GM12875 (cell line): ENCODE results near the gene ATF1.
"Not testable (repeated sequence)": the region's sequence is repeated elsewhere in the genome, so short reads cannot be mapped to it uniquely, and the experiment has no call there.

Experiments
- H3K4me3 ChIP-seq: one replicate; pipeline ENCODE4 v1.5.1; 2011; ENCODE audit warnings: low read depth, low read length, control low read depth
- CTCF ChIP-seq: IDR thresholded peaks from 2 replicates; pipeline ENCODE4 v1.5.1; 2011; ENCODE audit warnings: low read depth, mild to moderate bottlenecking, control low read depth, inconsistent platforms, low read length, moderate library complexity, borderline replicate concordance; ENCODE audit not compliant: insufficient read depth

The ATF1 gene

DNA sequence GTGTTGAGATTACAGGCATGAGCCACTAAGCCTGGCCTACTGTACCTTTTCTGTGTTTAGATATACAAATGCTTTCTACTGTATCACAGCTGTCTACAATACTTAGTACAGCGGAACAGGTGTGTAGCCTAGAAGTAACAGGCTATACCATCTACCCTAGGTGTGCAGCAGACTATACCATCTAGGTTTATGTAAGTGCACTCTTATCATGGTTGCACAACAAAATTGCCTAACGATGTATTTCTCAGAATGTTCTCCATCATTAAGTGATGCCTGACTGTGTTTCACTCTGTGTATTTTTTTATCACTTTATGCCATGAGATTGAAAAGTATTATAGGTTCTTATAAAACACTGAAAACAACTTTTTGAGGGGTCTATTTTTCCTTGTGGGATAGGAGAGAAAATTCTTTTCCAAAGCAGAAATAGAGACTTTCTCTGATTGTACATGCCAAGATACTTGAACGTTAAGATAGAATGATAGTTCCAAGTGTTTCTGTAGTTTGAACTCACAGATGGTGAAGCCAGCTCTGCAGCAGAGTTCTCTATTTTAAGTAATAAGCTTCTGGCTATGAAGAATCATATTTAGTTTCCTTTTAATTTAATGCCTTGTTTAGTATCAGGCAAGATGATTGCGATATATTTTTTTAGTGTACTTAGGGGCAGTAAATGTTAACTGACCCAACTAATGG is 95.9 kb downstream of the ATF1 start:
- H3K4me3 ChIP-seq = no peak overlapping the region
- TF ChIP-seq CTCF = no peak

DNA sequence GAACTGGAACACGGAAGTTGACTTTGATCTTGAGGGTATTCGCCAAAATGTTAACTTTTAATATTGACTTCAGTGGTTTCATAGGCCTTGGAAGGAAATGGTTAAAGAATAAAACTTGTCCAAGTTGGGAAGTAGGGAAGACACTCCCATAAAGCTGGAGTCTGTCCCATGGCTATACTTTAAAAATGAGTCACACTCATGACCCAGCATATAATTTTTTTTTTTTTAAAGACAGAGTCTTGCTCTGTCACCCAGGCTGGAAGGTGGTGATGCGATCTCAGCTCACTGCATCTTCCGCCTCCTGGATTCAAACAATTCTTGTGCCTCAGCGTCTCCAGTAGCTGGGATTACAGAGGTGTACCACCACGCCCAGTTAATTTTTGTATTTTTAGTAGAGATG is 98.4 kb downstream of the ATF1 start:
- no peak overlapping the region for H3K4me3 ChIP-seq
- TF ChIP-seq CTCF = no peak

DNA sequence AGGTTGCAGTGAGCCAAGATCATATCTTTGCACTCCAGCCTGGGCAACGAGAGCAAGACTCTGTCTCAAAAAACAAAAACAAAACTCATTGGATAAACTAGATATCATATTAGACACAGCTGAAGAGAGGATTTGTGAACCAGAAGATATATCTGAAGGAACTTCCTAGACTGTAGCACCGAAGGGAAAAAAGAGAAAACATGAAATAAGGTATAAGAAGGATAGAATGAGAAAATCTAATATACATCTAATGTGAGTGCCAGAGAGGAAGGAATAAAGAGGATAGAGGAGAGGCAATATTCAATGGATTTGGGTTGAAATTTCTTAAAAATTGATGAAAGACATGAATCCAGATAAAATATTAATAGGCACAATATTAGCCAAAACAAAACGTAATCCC is 101.4 kb downstream of the ATF1 start:
- no peak overlapping the region for H3K4me3 ChIP-seq
- no peak for TF ChIP-seq CTCF

- H3K4me3 ChIP-seq = not testable (repeated sequence)
These were observed 105.0 kb downstream of the ATF1 start for GRCh38 chr12:50868881-50869280.
